SU-DHL-6 (cell line): ENCODE results near the gene SIRT7.

ENCODE experiments used
- CTCF ChIP-seq: fragments of 200-600 bp; sonication (generic); IDR thresholded peaks from one replicate; pipeline ENCODE4 v1.5.1; 2017; ENCODE audit warnings: antibody characterized with exemption, mild to moderate bottlenecking, low read length, moderate library complexity; ENCODE audit not compliant: insufficient read depth, poor library complexity, severe bottlenecking
- EZH2phosphoT487 ChIP-seq: fragments of 200-600 bp; sonication (generic), shearing (Covaris generic); conservative IDR thresholded peaks from 2 replicates; pipeline ENCODE4 v1.6.1; 2018; ENCODE audit warnings: mild to moderate bottlenecking, antibody characterized with exemption, low read length, moderate library complexity, mixed read lengths

GRCh38 chr17:81954131-81955057 is 36.4 kb upstream of the SIRT7 start:
- TF ChIP-seq CTCF (no peak), EZH2phosphoT487 (no peak)
